ENCODE measurements around the gene TMEM255A.
A peak's percentile ranks its signal among the peaks of the same experiment; 100 is the strongest.

DNA sequence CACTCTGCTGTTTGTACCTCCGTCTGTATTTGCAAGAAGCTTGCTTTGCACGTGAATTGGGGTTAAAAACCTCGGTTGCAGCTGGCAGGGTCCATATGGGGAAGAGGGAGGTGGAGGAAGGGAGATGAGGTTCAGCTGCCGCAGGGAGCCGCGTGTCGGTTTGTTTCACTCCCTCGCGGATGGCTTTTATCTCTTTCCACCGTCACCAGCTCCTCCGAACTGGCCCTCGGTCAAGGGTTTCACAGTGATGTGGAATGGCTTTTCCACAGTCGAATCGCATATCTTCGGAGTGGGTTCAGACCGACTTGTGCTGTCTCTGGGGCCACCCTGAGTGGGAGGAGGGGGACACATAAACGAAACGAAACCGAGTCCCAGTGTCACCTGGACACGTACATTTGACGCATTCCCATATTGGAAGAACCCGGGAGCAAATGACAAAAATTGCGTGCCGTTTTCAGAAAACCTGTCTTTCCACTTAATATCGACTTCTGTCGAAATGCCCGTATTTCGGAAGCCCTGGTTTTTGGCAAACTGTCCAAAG is 59.7 kb downstream of the TMEM255A start:
- TF ChIP-seq, protein P1, sequence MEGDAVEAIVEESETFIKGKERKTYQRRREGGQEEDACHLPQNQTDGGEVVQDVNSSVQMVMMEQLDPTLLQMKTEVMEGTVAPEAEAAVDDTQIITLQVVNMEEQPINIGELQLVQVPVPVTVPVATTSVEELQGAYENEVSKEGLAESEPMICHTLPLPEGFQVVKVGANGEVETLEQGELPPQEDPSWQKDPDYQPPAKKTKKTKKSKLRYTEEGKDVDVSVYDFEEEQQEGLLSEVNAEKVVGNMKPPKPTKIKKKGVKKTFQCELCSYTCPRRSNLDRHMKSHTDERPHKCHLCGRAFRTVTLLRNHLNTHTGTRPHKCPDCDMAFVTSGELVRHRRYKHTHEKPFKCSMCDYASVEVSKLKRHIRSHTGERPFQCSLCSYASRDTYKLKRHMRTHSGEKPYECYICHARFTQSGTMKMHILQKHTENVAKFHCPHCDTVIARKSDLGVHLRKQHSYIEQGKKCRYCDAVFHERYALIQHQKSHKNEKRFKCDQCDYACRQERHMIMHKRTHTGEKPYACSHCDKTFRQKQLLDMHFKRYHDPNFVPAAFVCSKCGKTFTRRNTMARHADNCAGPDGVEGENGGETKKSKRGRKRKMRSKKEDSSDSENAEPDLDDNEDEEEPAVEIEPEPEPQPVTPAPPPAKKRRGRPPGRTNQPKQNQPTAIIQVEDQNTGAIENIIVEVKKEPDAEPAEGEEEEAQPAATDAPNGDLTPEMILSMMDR (IDR thresholded peaks at IDR 0.05; ENCODE audit: low read depth, low read length), result no peak
- TF ChIP-seq POLR2A (IDR thresholded peaks at IDR 0.05; ENCODE audit: extremely low read depth, insufficient read length) (no peak), MAX (IDR thresholded peaks at IDR 0.05; ENCODE audit: low read depth, low read length) (peak; percentile 72; the same call in 1 of the 2 replicates), MYC (IDR thresholded peaks at IDR 0.05; ENCODE audit: low read depth, low read length) (peak; percentile 42; the same call in 1 of the 2 replicates)

Data from NB4 (cell line).